CD4-positive, alpha-beta T cell treated with Interleukin-6 at 100 ng/mL for 8 hours (primary cell): ENCODE results near the gene REP15.
A peak's percentile ranks its signal among the peaks of the same experiment; 100 is the strongest.
"Not testable (repeated sequence)": the region's sequence is repeated elsewhere in the genome, so short reads cannot be mapped to it uniquely, and the experiment has no call there.

Experiments
- DNase-seq: peaks from one replicate; pipeline ENCODE4 v3.0.0-alpha.2; 2020; ENCODE audit warnings: mixed read lengths, low spot score

The REP15 gene

GRCh38 chr12:27696864-27697564, 767 bp downstream of the REP15 start:
- no peak for DNase-seq

GRCh38 chr12:27703720-27704452, 7.6 kb downstream of the REP15 start:
- peak; percentile 60 for DNase-seq

- DNase-seq = no peak
Measured at GRCh38 chr12:27705263-27705662, 9.0 kb downstream of the REP15 start.

GRCh38 chr12:27707216-27707615, 11.0 kb downstream of the REP15 start:
- DNase-seq = no peak

- no peak for DNase-seq
Measured at GRCh38 chr12:27709212-27709931, 13.1 kb downstream of the REP15 start.

- no peak for DNase-seq
Measured at GRCh38 chr12:27709932-27710591, 13.8 kb downstream of the REP15 start.

GRCh38 chr12:27710592-27711316, 14.5 kb downstream of the REP15 start, which contains the start of gene MRPS35:
Gene MRPS35 (plus strand): TSS chr12:27710832. CDS start chr12:27710844, 12 bp downstream.
- DNase-seq = peak; percentile 88

- no peak for DNase-seq
Measured at GRCh38 chr12:27711317-27711682, 15.1 kb downstream of the REP15 start.

GRCh38 chr12:27711967-27712366, 15.7 kb downstream of the REP15 start:
- no peak for DNase-seq

GRCh38 chr12:27723212-27723611, 27.0 kb downstream of the REP15 start:
- no peak for DNase-seq

GRCh38 chr12:27730097-27730588, 33.9 kb downstream of the REP15 start:
- no peak for DNase-seq

- DNase-seq = no peak
Measured at GRCh38 chr12:27732281-27732680, 36.0 kb downstream of the REP15 start.

GRCh38 chr12:27733052-27733656, 36.9 kb downstream of the REP15 start:
- peak; percentile 15 for DNase-seq

- DNase-seq = no peak
Measured at GRCh38 chr12:27733791-27734190, 37.5 kb downstream of the REP15 start.

- DNase-seq = not testable (repeated sequence)
Measured at GRCh38 chr12:27734321-27734720, 38.1 kb downstream of the REP15 start.

GRCh38 chr12:27743601-27744000, 47.4 kb downstream of the REP15 start:
- no peak for DNase-seq

GRCh38 chr12:27745734-27746133, 49.5 kb downstream of the REP15 start:
- DNase-seq = not testable (repeated sequence)
